HCT116 (cell line): ENCODE results near the gene CKMT2. TPM values are rescaled to one million over a fixed set of nuclear protein-coding genes. Genes with fewer than 3 reads are reported as not detected.
A peak's percentile ranks its signal among the peaks of the same experiment; 100 is the strongest.

ENCODE experiments used
- ATAC-seq: fragments of 200-7000 bp; cut with Tn5 transposase; 2 replicates; pipeline ENCODE4 v1.9.1; 2020; ENCODE audit warnings: mild to moderate bottlenecking, moderate library complexity
- BruUV-seq: library from RNA; stranded (reverse); fragments of 400-500 nt; replicated peaks from 2 replicates; lab custom pipeline; 2021; lab: Mats Ljungman, UMichigan
- CTCF ChIA-PET: fragments of 300-600 bp; sonication (Branson Sonifier 250); formaldehyde crosslinking; loops from one replicate; lab custom pipeline; 2021; ENCODE audit warnings: antibody characterized with exemption; lab: Charles Lee
- POLR2A ChIA-PET: fragments of 300-600, 350-600 bp; sonication (Branson Sonifier 250); formaldehyde crosslinking; loops from one replicate; lab custom pipeline; 2021; ENCODE audit warnings: antibody characterized with exemption; lab: Charles Lee
- RAD21 ChIA-PET, 2 experiments: fragments of 300-600 bp; sonication (Branson Sonifier 250); formaldehyde crosslinking; loops; one replicate each; lab custom pipeline; 2023; ENCODE audit warnings: low total read pairs in 2 of 2; ENCODE audit not compliant: uncharacterized antibody in 2 of 2, unreplicated experiment in 2 of 2, low non-redundant PET in 1 of 2; lab: Charles Lee
- DNase-seq: peaks from one replicate; pipeline ENCODE4 v3.0.0-alpha.2; 2010; ENCODE audit warnings: low read depth, low spot score
- H2AFZ ChIP-seq: fragments of 200-600 bp; shearing (Covaris generic), sonication (generic); 2 replicates; pipeline ENCODE4 v1.6.1; 2017; ENCODE audit warnings: low read depth, mixed run types, mixed read lengths, antibody characterized with exemption, low read length; ENCODE audit not compliant: poor library complexity, severe bottlenecking
- H3K27ac ChIP-seq: 2 replicates; pipeline ENCODE4 v1.5.1; 2012; ENCODE audit warnings: low read depth, low read length
- H3K27me3 ChIP-seq: fragments of 200-600 bp; sonication (generic); 2 replicates; pipeline ENCODE4 v1.6.1; 2016; ENCODE audit warnings: mixed run types, low read length, mixed read lengths; ENCODE audit not compliant: insufficient read depth
- H3K36me3 ChIP-seq, 2 experiments: fragments of 200-500 bp in 1 of 2; fragments of 200-600 bp in 1 of 2; sonication (Bioruptor generic) in 1 of 2; sonication (generic) in 1 of 2; 2 replicates each; pipeline versions ENCODE4 v1.5.1 to v1.6.1; 2014 to 2016; ENCODE audit warnings: low read length in 2 of 2, inconsistent platforms in 1 of 2, mixed read lengths in 1 of 2, mixed run types in 1 of 2; ENCODE audit not compliant: insufficient read depth in 2 of 2, control insufficient read depth in 1 of 2
- H3K4me1 ChIP-seq, 2 experiments: fragments of 200-600 bp in 1 of 2; sonication (generic) in 1 of 2; 2 replicates each; pipeline versions ENCODE4 v1.5.1 to v1.6.1; 2012 to 2017; ENCODE audit warnings: low read length in 2 of 2, inconsistent platforms in 1 of 2, mild to moderate bottlenecking in 1 of 2, mixed read lengths in 1 of 2, mixed run types in 1 of 2, moderate library complexity in 1 of 2; ENCODE audit not compliant: insufficient read depth in 2 of 2, control insufficient read depth in 1 of 2
- H3K4me2 ChIP-seq: fragments of 200-600 bp; sonication (generic); 2 replicates; pipeline ENCODE4 v1.6.1; 2017; ENCODE audit warnings: mixed run types, low read length, mixed read lengths
- H3K4me3 ChIP-seq, 2 experiments: fragments of 200-600 bp in 1 of 2; sonication (generic) in 1 of 2; replicated peaks in 1 of 2; 2 replicates each; pipeline ENCODE4 v1.5.1; 2011 to 2016; ENCODE audit warnings: low read length in 2 of 2, control low read depth in 1 of 2, low read depth in 1 of 2, mild to moderate bottlenecking in 1 of 2, mixed read lengths in 1 of 2, mixed run types in 1 of 2
- H3K79me2 ChIP-seq: fragments of 200-600 bp; sonication (generic); 2 replicates; pipeline ENCODE4 v1.6.1; 2017; ENCODE audit warnings: mild to moderate bottlenecking, mixed run types, low read length, moderate library complexity, mixed read lengths; ENCODE audit not compliant: insufficient read depth
- H3K9ac ChIP-seq: fragments of 200-600 bp; sonication (generic); 2 replicates; pipeline ENCODE4 v1.6.1; 2016; ENCODE audit warnings: low read length, mixed read lengths
- H3K9me2 ChIP-seq: fragments of 200-600 bp; sonication (generic), shearing (Covaris generic); 2 replicates; pipeline ENCODE4 v1.6.1; 2017; ENCODE audit warnings: mixed run types, mild to moderate bottlenecking, moderate library complexity; ENCODE audit not compliant: insufficient read depth
- H3K9me3 ChIP-seq, 2 experiments: fragments of 200-500 bp in 1 of 2; fragments of 200-600 bp in 1 of 2; sonication (Bioruptor generic) in 1 of 2; sonication (generic) in 1 of 2; 2 replicates each; pipeline ENCODE4 v1.6.1; 2014 to 2017; ENCODE audit warnings: low read length in 2 of 2, mixed read lengths in 2 of 2, inconsistent platforms in 1 of 2, low read depth in 1 of 2, mild to moderate bottlenecking in 1 of 2, mixed run types in 1 of 2, moderate library complexity in 1 of 2; ENCODE audit not compliant: control insufficient read depth in 1 of 2, insufficient read depth in 1 of 2
- H4K20me1 ChIP-seq: fragments of 200-600 bp; sonication (generic), shearing (Covaris generic); 2 replicates; pipeline ENCODE4 v1.6.1; 2017; ENCODE audit warnings: mixed run types, mild to moderate bottlenecking, moderate library complexity; ENCODE audit not compliant: insufficient read depth
- CBX3 ChIP-seq: IDR thresholded peaks from 2 replicates; pipeline ENCODE4 v1.6.1; 2012; ENCODE audit warnings: low read depth
- EGR1 ChIP-seq: IDR thresholded peaks from 2 replicates; pipeline ENCODE4 v1.6.1; 2012; ENCODE audit warnings: low read depth
- FOSL1 ChIP-seq: IDR thresholded peaks from 2 replicates; pipeline ENCODE4 v1.6.1; 2012; ENCODE audit warnings: low read depth
- JUND ChIP-seq: IDR thresholded peaks from 2 replicates; pipeline ENCODE4 v1.6.1; 2012
- MAX ChIP-seq: IDR thresholded peaks from 2 replicates; pipeline ENCODE4 v1.6.1; 2012
- POLR2A ChIP-seq: IDR thresholded peaks from 2 replicates; pipeline ENCODE4 v1.7.0; 2011; ENCODE audit warnings: borderline replicate concordance; ENCODE audit not compliant: insufficient read depth, insufficient read length; ENCODE audit errors: extremely low read depth
- POLR2AphosphoS5 ChIP-seq: IDR thresholded peaks from 2 replicates; pipeline ENCODE4 v1.6.1; 2011; ENCODE audit warnings: mild to moderate bottlenecking, low read depth, low read length, moderate library complexity
- SIN3A ChIP-seq: IDR thresholded peaks from 2 replicates; pipeline ENCODE4 v1.6.1; 2012; ENCODE audit warnings: low read depth
- SP1 ChIP-seq: IDR thresholded peaks from 2 replicates; pipeline ENCODE4 v1.6.1; 2012; ENCODE audit warnings: low read depth
- SRF ChIP-seq: IDR thresholded peaks from 2 replicates; pipeline ENCODE4 v1.6.1; 2012; ENCODE audit warnings: low read depth
- YY1 ChIP-seq: IDR thresholded peaks from 2 replicates; pipeline ENCODE4 v1.6.1; 2011; ENCODE audit warnings: low read length, low read depth, moderate library complexity, mild to moderate bottlenecking; ENCODE audit not compliant: insufficient replicate concordance; ENCODE audit errors: extremely low read depth
- intact Hi-C: fragments of 100-400 bp; cut with micrococcal nuclease; formaldehyde crosslinking; loops from 2 replicates; pipeline ENCODE4 v1.10.0; 2022
- total RNA-seq: library from RNA; stranded (reverse); gene quantifications from one replicate; pipeline ENCODE4 v1.2.1, GENCODE V29; 2021; ENCODE audit not compliant: unreplicated experiment
- TF ChIP-seq, protein P1 (sequence below): IDR thresholded peaks from 2 replicates; pipeline ENCODE4 v1.6.1; 2011; ENCODE audit warnings: mild to moderate bottlenecking, low read length, moderate library complexity; ENCODE audit not compliant: insufficient replicate concordance; ENCODE audit errors: extremely low read depth

Gene CKMT2
- total RNA-seq, 1 experiment from 2014 or later = not detected

GRCh38 chr5:81301271-81302015 is 68.3 kb downstream of the CKMT2 start, which contains the start of gene ZCCHC9:
ZCCHC9 (plus strand) TSS chr5:81301587; CDS start chr5:81304758, 3,171 bp downstream.
- peaks cover 46% of the 10 kb centered on the region for H3K79me2 ChIP-seq
- intact Hi-C loops = loop anchor here (5.0 kb wide), 1 partner anchor 866 kb away; no protein-coding TSS in a partner anchor
- TSS peak; percentile 70 for BruUV-seq
- H3K27ac ChIP-seq = peak within 1 kb of the TSS; percentile 77
- H3K4me2 ChIP-seq = peak within 1 kb of the TSS; percentile 81
- RAD21 ChIA-PET = no interaction called here
- H3K4me1 ChIP-seq = peaks cover 7 to 22% of the 10 kb centered on the region in 2 experiments; a peak in 2 of 4 replicates
- H3K4me3 ChIP-seq = peak within 1 kb of the TSS; percentile 82 to 90
- H3K9ac ChIP-seq = peak within 1 kb of the TSS; percentile 90
- H4K20me1 ChIP-seq = no peaks in the 10 kb centered on the region
- H3K9me3 ChIP-seq = no peaks in the 10 kb centered on the region
- peak; percentile 89 for TF ChIP-seq POLR2AphosphoS5
- peak; percentile 88 for TF ChIP-seq SIN3A
- TF ChIP-seq FOSL1 = no peak
- peak; percentile 40 for TF ChIP-seq YY1
- TF ChIP-seq MAX = peak; percentile 80
- TF ChIP-seq SRF = peak; percentile 78
- peak; percentile 70; the same call in 1 of the 2 replicates for TF ChIP-seq CBX3
- TF ChIP-seq SP1 = peak; percentile 62
- TF ChIP-seq POLR2A = peak; percentile 96
- peak; percentile 93 for TF ChIP-seq EGR1
- TF ChIP-seq, protein P1, sequence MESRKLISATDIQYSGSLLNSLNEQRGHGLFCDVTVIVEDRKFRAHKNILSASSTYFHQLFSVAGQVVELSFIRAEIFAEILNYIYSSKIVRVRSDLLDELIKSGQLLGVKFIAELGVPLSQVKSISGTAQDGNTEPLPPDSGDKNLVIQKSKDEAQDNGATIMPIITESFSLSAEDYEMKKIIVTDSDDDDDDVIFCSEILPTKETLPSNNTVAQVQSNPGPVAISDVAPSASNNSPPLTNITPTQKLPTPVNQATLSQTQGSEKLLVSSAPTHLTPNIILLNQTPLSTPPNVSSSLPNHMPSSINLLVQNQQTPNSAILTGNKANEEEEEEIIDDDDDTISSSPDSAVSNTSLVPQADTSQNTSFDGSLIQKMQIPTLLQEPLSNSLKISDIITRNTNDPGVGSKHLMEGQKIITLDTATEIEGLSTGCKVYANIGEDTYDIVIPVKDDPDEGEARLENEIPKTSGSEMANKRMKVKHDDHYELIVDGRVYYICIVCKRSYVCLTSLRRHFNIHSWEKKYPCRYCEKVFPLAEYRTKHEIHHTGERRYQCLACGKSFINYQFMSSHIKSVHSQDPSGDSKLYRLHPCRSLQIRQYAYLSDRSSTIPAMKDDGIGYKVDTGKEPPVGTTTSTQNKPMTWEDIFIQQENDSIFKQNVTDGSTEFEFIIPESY = no peak
- TF ChIP-seq JUND = no peak; the same call in 1 of the 2 replicates
- TF ChIP-seq, all 23 proteins: peak for 9
- ChIA-PET CTCF (interaction anchor here (0.9 to 1.3 kb wide), 2 partner anchors 18 to 864 kb away, joined by 3 to 7 read pairs; no protein-coding TSS in a partner anchor), POLR2A (interaction anchor here (1.0 to 1.3 kb wide), 2 partner anchors 9 to 14 kb away, joined by 4 to 5 read pairs; no protein-coding TSS in a partner anchor)
- Histone ChIP-seq H3K36me3 (peaks cover 5 to 7% of the 10 kb centered on the region in 2 experiments; a peak in 2 of 4 replicates), H2AFZ (peak within 1 kb of the TSS; percentile 50), H3K9me2 (no peaks in the 10 kb centered on the region), H3K27me3 (no peaks in the 10 kb centered on the region)
- DNase-seq = peak; percentile 90
- peak; percentile 89 for ATAC-seq
